Stomach (tissue), 9 donors: ENCODE data around the gene ABCC1. TPM values are rescaled to one million over a fixed set of nuclear protein-coding genes. Genes with fewer than 3 reads are reported as not detected.
"Not testable (repeated sequence)": the region's sequence is repeated elsewhere in the genome, so short reads cannot be mapped to it uniquely, and the experiment has no call there.

ENCODE experiments used
- DNase-seq, 2 donors: peaks; one replicate each; pipeline versions ENCODE4 v3.0.0 to v3.0.0-alpha.2; 2013 to 2019
- H3K27ac ChIP-seq, 5 donors: fragments of 200-600 bp in 4 of 5; sonication (generic) in 4 of 5; one replicate each; pipeline ENCODE4 v1.5.1; 2013 to 2019; ENCODE audit warnings: mild to moderate bottlenecking in 1 of 5, moderate library complexity in 1 of 5
- H3K27me3 ChIP-seq, 3 donors: fragments of 200-600 bp; sonication (generic); one replicate each; pipeline ENCODE4 v1.5.1; 2017 to 2019; ENCODE audit warnings: mixed run types in 1 of 3
- H3K36me3 ChIP-seq, 4 donors: fragments of 200-600 bp; sonication (generic); 1 replicate in 3 of 4; 2 replicates in 1 of 4; pipeline ENCODE4 v1.5.1; 2016 to 2019
- H3K4me1 ChIP-seq, 4 donors: fragments of 200-600 bp; sonication (generic); one replicate each; pipeline ENCODE4 v1.5.1; 2016 to 2019
- H3K4me3 ChIP-seq, 4 donors: fragments of 200-600 bp; sonication (generic) in 3 of 4; one replicate each; pipeline ENCODE4 v1.5.1; 2016 to 2019; ENCODE audit warnings: mild to moderate bottlenecking in 1 of 4
- H3K9me3 ChIP-seq, 4 donors: fragments of 200-600 bp; sonication (generic); one replicate each; pipeline ENCODE4 v1.5.1; 2016 to 2019
- EP300 ChIP-seq: sonication (generic); formaldehyde crosslinking; IDR thresholded peaks from one replicate; pipeline ENCODE4 v1.6.1; 2017; ENCODE audit warnings: antibody characterized with exemption
- POLR2A ChIP-seq, 4 donors: fragments of 450-650 bp; IDR thresholded peaks; one replicate each; pipeline ENCODE4 v1.6.1; 2016; ENCODE audit warnings: antibody characterized with exemption in 4 of 4, control low read depth in 2 of 4, mild to moderate bottlenecking in 1 of 4, moderate library complexity in 1 of 4
- POLR2AphosphoS5 ChIP-seq, 3 donors: sonication (generic); formaldehyde crosslinking; IDR thresholded peaks; one replicate each; pipeline ENCODE4 v1.6.1; 2016; ENCODE audit warnings: antibody characterized with exemption in 3 of 3
- WGBS, 5 donors: extraction: QIAGEN DNeasy Blood & Tissue Kit in 3 of 5; methylation state at CpG; one replicate each; pipeline versions ENCODE4 v1.1.5 to v1.1.7; 2013 to 2018; 5-methylcytosine and 5-hydroxymethylcytosine counted together
- intact Hi-C: fragments of 100-400 bp; cut with DNase I; formaldehyde crosslinking; loops from one replicate; pipeline ENCODE4 v1.15.1; 2023; ENCODE audit warnings: low total_unique reads
- polyA plus RNA-seq, 3 donors: library from polyadenylated mRNA; stranded (reverse); fragments of 200-250 nt; gene quantifications; one replicate each; pipeline ENCODE4 v1.2.3, GENCODE V29; 2013
- total RNA-seq, 5 donors: library from RNA; depleted of rRNA; stranded (reverse); fragments of >200 nt; gene quantifications; one replicate each; pipeline versions ENCODE4 v1.1.0 to v1.2.3, GENCODE V29; 2014 to 2016
- TF ChIP-seq, protein P1 (sequence below), 7 experiments: fragments of 450-650 bp in 4 of 7; fragments of 200-600 bp in 3 of 7; sonication (generic) in 3 of 7; IDR thresholded peaks; one replicate each; pipeline ENCODE4 v1.5.1; 2016 to 2019; ENCODE audit warnings: antibody characterized with exemption in 7 of 7, control low read depth in 2 of 7, mild to moderate bottlenecking in 1 of 7
- donor health status: healthy with polysubstance abuse.
- donor health status: Bipolar disorder and iron deficiency.
- donor health status: healthy.

Gene ABCC1
- total and polyA plus RNA-seq, 8 donors, result 2.3 to 105 (median 24.9) TPM

GRCh38 chr16:15953929-15954813, 4.8 kb downstream of the ABCC1 start:
- 79 to 81% (median 80%) methylated on average over 17 of the region's 17 CpGs for WGBS, 5 donors
- Histone ChIP-seq H3K27me3 (no peaks in the 10 kb centered on the region), H3K4me1 (peaks cover 26 to 80% (median 47%) of the 10 kb centered on the region in 4 donors), H3K4me3 (no peak overlapping the region), H3K27ac (peak overlapping the region in 4 of 5 donors; percentile 4 to 55 (median 8)), H3K9me3 (no peaks in the 10 kb centered on the region), H3K36me3 (no peaks in the 10 kb centered on the region)
- no peak for TF ChIP-seq POLR2A (IDR thresholded peaks at IDR 0.05)
- TF ChIP-seq EP300, result no peak
- TF ChIP-seq, protein P1, sequence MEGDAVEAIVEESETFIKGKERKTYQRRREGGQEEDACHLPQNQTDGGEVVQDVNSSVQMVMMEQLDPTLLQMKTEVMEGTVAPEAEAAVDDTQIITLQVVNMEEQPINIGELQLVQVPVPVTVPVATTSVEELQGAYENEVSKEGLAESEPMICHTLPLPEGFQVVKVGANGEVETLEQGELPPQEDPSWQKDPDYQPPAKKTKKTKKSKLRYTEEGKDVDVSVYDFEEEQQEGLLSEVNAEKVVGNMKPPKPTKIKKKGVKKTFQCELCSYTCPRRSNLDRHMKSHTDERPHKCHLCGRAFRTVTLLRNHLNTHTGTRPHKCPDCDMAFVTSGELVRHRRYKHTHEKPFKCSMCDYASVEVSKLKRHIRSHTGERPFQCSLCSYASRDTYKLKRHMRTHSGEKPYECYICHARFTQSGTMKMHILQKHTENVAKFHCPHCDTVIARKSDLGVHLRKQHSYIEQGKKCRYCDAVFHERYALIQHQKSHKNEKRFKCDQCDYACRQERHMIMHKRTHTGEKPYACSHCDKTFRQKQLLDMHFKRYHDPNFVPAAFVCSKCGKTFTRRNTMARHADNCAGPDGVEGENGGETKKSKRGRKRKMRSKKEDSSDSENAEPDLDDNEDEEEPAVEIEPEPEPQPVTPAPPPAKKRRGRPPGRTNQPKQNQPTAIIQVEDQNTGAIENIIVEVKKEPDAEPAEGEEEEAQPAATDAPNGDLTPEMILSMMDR (IDR thresholded peaks at IDR 0.05), result no peak
- TF ChIP-seq POLR2AphosphoS5 (IDR thresholded peaks at IDR 0.05), result no peak
- intact Hi-C loops, result no loop called here
- DNase-seq, result no peak

DNA sequence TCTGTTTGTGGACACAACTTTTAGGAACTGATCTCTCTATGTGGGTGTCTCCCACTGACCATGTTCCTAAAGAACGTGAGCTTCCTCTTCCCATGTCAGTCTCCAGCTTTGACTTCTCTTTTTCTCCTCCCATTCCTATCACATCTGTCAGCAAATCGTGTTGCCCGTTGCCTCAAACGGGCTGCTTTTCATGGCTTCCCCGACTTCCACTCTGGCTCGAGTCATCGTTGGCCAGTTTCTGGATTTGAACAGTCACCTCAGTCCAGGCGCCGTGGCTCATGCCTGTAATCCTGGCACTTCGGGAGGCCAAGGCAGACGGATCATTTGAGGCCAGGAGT, 5.4 kb downstream of the ABCC1 start:
- Histone ChIP-seq H3K27me3 (no peaks in the 10 kb centered on the region), H3K36me3 (no peaks in the 10 kb centered on the region), H3K9me3 (no peaks in the 10 kb centered on the region), H3K4me1 (peaks cover 26 to 86% (median 49%) of the 10 kb centered on the region in 4 donors), H3K4me3 (no peak overlapping the region), H3K27ac (peak overlapping the region in 3 of 5 donors; percentile 4 to 55 (median 8))
- intact Hi-C loops, result no loop called here
- no peak for DNase-seq
- 72 to 91% (median 83%) methylated on average over 11 of the region's 11 CpGs for WGBS, 5 donors
- no peak for TF ChIP-seq EP300
- peak in 1 of 3 donors; percentile 42 for TF ChIP-seq POLR2AphosphoS5 (IDR thresholded peaks at IDR 0.05)
- TF ChIP-seq, protein P1 (IDR thresholded peaks at IDR 0.05), result no peak

DNA sequence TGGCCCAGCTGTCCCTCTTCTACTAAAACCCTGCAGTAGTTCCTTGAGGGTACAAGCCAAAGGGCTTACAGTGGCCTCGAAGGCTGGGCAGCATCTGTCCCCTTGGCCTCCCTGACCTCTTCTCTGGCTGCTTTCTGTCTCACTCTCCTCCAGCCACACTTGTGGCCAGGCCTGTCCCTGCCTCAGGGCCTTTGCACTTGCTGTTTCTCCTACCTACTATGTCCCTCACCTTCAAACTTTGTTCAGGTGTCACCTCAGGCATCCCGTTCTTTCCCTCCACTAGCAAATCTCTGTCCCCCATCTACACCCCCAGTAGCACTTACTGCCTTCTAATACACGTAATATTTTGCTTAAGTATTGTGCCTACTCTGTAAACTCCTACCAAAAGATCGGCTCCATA, 6.0 kb downstream of the ABCC1 start:
- Histone ChIP-seq H3K36me3 (no peaks in the 10 kb centered on the region), H3K9me3 (no peaks in the 10 kb centered on the region)

GRCh38 chr16:15956106-15956505, 6.7 kb downstream of the ABCC1 start:
- H3K9me3 ChIP-seq, intact Hi-C loops, H3K27me3 ChIP-seq, H3K27ac ChIP-seq, H3K4me3 ChIP-seq, DNase-seq, H3K36me3 ChIP-seq: not testable (repeated sequence)
- 85 to 92% (median 88%) methylated on average over 6 of the region's 6 CpGs for WGBS, 5 donors
- peaks cover 18 to 89% (median 46%) of the 10 kb centered on the region in 4 donors for H3K4me1 ChIP-seq

More for the DNA sequence above, 6.0 kb downstream of the ABCC1 start:
- DNase-seq, result no peak
- Histone ChIP-seq H3K4me1 (peaks cover 23 to 90% (median 49%) of the 10 kb centered on the region in 4 donors), H3K27me3 (no peaks in the 10 kb centered on the region), H3K4me3 (no peak overlapping the region), H3K27ac (peak overlapping the region in 2 of 5 donors; percentile 8 to 55)
- TF ChIP-seq POLR2AphosphoS5 (IDR thresholded peaks at IDR 0.05), result no peak
- no peak for TF ChIP-seq POLR2A (IDR thresholded peaks at IDR 0.05)
- no peak for TF ChIP-seq EP300
- TF ChIP-seq, protein P1 (IDR thresholded peaks at IDR 0.05), result no peak
- 88 to 92% (median 88%) methylated on average over 4 of the region's 4 CpGs for WGBS, 5 donors
- intact Hi-C loops, result no loop called here
